GM12878 (cell line): ENCODE measurements around the gene CNN2. TPM values are rescaled to one million over a fixed set of nuclear protein-coding genes. Genes with fewer than 3 reads are reported as not detected.

Experiments used
- ATAC-seq: fragments of 200-7000 bp; cut with Tn5 transposase; 3 replicates; pipeline ENCODE4 v1.9.1; 2020; ENCODE audit warnings: mild to moderate bottlenecking, moderate library complexity
- BruUV-seq: library from RNA; stranded (reverse); fragments of 400-500 nt; replicated peaks from 2 replicates; lab custom pipeline; 2021; lab: Mats Ljungman, UMichigan
- CTCF ChIA-PET: fragments of 300-600 bp; sonication (Branson Sonifier 250); formaldehyde crosslinking; extraction: SDS; loops from one replicate; lab custom pipeline; 2021; ENCODE audit warnings: inconsistent platforms; lab: Yijun Ruan, JAX
- POLR2A ChIA-PET: fragments of 350-600 bp; formaldehyde crosslinking; extraction: SDS; loops from one replicate; lab custom pipeline; 2021; ENCODE audit warnings: inconsistent platforms; lab: Charles Lee
- RAD21 ChIA-PET: fragments of 300-600 bp; sonication (Branson Sonifier 250); formaldehyde crosslinking; loops from one replicate; lab custom pipeline; 2023; ENCODE audit warnings: antibody characterized with exemption; ENCODE audit not compliant: unreplicated experiment; lab: Charles Lee
- SMC1A ChIA-PET: fragments of 300-600 bp; sonication (Branson Sonifier 250); formaldehyde crosslinking; loops from one replicate; lab custom pipeline; 2023; ENCODE audit not compliant: unreplicated experiment, uncharacterized antibody; lab: Charles Lee
- DNase-seq: peaks from one replicate; pipeline ENCODE4 v3.0.0-alpha.2; 2011; ENCODE audit warnings: low read depth, low spot score
- FAIRE-seq: peaks from 3 replicates; lab custom pipeline; 2011; peaks lifted over from hg19 to GRCh38; lab: Jason Lieb, UNC
- H2AFZ ChIP-seq: 2 replicates; pipeline ENCODE4 v1.6.0; 2011; ENCODE audit warnings: low read depth, low read length, control low read depth; ENCODE audit not compliant: control insufficient read depth
- H3K27ac ChIP-seq: 2 replicates; pipeline ENCODE4 v1.5.1; 2011; ENCODE audit warnings: control low read depth; ENCODE audit not compliant: control insufficient read depth, insufficient read depth
- H3K27me3 ChIP-seq, 2 experiments: replicated peaks in 1 of 2; 2 replicates each; pipeline versions ENCODE4 v1.6.0 to v1.6.1; 2011; ENCODE audit warnings: low read length in 1 of 2; ENCODE audit not compliant: control insufficient read depth in 2 of 2, insufficient read depth in 2 of 2
- H3K36me3 ChIP-seq, 2 experiments: 2 replicates each; pipeline ENCODE4 v1.5.1; 2011; ENCODE audit warnings: low read length in 1 of 2; ENCODE audit not compliant: control insufficient read depth in 2 of 2, insufficient read depth in 2 of 2
- H3K4me1 ChIP-seq: 2 replicates; pipeline ENCODE4 v1.6.1; 2011; ENCODE audit warnings: mild to moderate bottlenecking, low read length, moderate library complexity, mixed read lengths; ENCODE audit not compliant: control insufficient read depth, insufficient read depth
- H3K4me2 ChIP-seq: 2 replicates; pipeline ENCODE4 v1.6.0; 2011; ENCODE audit warnings: control low read depth; ENCODE audit not compliant: control insufficient read depth, insufficient read depth
- H3K4me3 ChIP-seq: fragments of 200-600 bp; sonication (generic); 2 replicates; pipeline ENCODE4 v1.5.1; 2016
- H3K79me2 ChIP-seq: 2 replicates; pipeline ENCODE4 v1.6.0; 2011; ENCODE audit warnings: low read length; ENCODE audit not compliant: control insufficient read depth, insufficient read depth
- H3K9ac ChIP-seq: 2 replicates; pipeline ENCODE4 v1.8.0; 2011; ENCODE audit warnings: low read length, control low read depth, mixed read lengths; ENCODE audit not compliant: control insufficient read depth, insufficient read depth
- H3K9me3 ChIP-seq: replicated peaks from 3 replicates; pipeline ENCODE4 v1.5.1; 2011; ENCODE audit warnings: mild to moderate bottlenecking, low read length; ENCODE audit not compliant: control insufficient read depth, insufficient read depth
- H4K20me1 ChIP-seq: 2 replicates; pipeline ENCODE4 v1.6.0; 2011; ENCODE audit not compliant: control insufficient read depth, insufficient read depth
- ETV6 ChIP-seq, 2 experiments: fragments of 450-650 bp in 1 of 2; IDR thresholded peaks in 1 of 2; conservative IDR thresholded peaks in 1 of 2; 2 replicates each; pipeline ENCODE4 v1.6.1; 2014; ENCODE audit warnings: antibody characterized with exemption in 1 of 2, borderline replicate concordance in 1 of 2, low read depth in 1 of 2, mild to moderate bottlenecking in 1 of 2, moderate library complexity in 1 of 2
- NFYB ChIP-seq: IDR thresholded peaks from 2 replicates; pipeline ENCODE4 v1.6.1; 2011; ENCODE audit warnings: low read depth, mild to moderate bottlenecking, low read length, improper control_type of control experiment, moderate library complexity; ENCODE audit not compliant: insufficient read depth
- YBX1 ChIP-seq: fragments of 450-650 bp; IDR thresholded peaks from 2 replicates; pipeline ENCODE4 v1.6.1; 2016; ENCODE audit warnings: antibody characterized with exemption
- ZNF274 ChIP-seq: IDR thresholded peaks from one replicate; pipeline ENCODE4 v1.8.0; 2011; ENCODE audit not compliant: insufficient read length, insufficient read depth
- WGBS: methylation state at CpG from one replicate; pipeline ENCODE4 v1.1.6; 2016; ENCODE audit warnings: low lambda C conversion rate; ENCODE audit not compliant: insufficient replicate concordance, insufficient coverage; ENCODE audit errors: missing lambda C conversion rate; 5-methylcytosine and 5-hydroxymethylcytosine counted together
- in situ Hi-C: fragments of 300-500 bp; cut with MboI; formaldehyde crosslinking; loops from 9 replicates; pipeline ENCODE4 v1.14.3; 2018; ENCODE audit warnings: mixed read lengths
- intact Hi-C: fragments of 100-400 bp; cut with micrococcal nuclease; formaldehyde crosslinking; loops from one replicate; pipeline ENCODE4 v1.14.2; 2022; ENCODE audit not compliant: unreplicated experiment
- polyA plus RNA-seq, 11 experiments: library from polyadenylated mRNA; depleted of rRNA in 4 of 11; unstranded in 6 of 11; stranded (reverse) in 5 of 11; fragments of >200 nt; fragmentation: Nextera tagmentation in 4 of 11; fragmentation: Illumina TruSeq in 1 of 11; extraction: Ambion mirVana in 4 of 11; extraction: Trizol in 1 of 11; gene quantifications; 1 replicate in 1 of 11; 2 replicates in 10 of 11; pipeline versions ENCODE4 v1.2.1 to v1.2.3, GENCODE V29; 2011 to 2016; ENCODE audit warnings: inconsistent platforms in 2 of 11, missing spikeins in 2 of 11, low read depth in 1 of 11
- total RNA-seq, 4 experiments: library from RNA; depleted of rRNA in 3 of 4; stranded (reverse); fragments of >200 nt in 3 of 4; fragmentation: Illumina TruSeq in 1 of 4; extraction: Trizol in 1 of 4; gene quantifications; 2 replicates each; pipeline versions ENCODE4 v1.2.1 to v1.2.3, GENCODE V29; 2013 to 2021
- TF ChIP-seq, protein P1 (sequence below): fragments of 450-650 bp; IDR thresholded peaks from 2 replicates; pipeline ENCODE4 v1.6.1; 2018; ENCODE audit warnings: mild to moderate bottlenecking, low read depth, moderate library complexity; ENCODE audit not compliant: partially characterized antibody

The CNN2 gene
- total and polyA plus RNA-seq, 10 of the 15 experiments (the other 5 are each of a cell fraction or from before 2014, with no cell fraction given) = 34.7 to 311 (median 172) TPM

DNA sequence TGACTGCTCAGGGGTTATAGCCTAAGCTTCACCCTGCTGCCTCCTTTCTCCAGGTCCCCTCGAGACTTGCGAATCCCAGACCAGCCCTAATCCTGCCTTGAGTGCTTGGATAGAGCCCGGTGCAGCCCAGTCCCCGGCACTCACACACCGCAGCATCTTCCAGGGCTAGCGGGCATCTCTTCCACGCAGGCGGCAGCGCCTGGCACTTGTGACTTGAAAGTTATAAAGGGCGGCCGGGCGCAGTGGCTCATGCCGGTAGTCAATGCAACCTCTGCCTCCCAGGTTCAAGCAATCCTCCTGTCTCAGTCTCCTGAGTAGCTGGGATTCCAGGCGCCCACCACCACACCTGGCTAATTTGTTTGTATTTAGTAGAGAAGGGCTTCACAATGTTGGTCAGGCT, 40.3 kb upstream of the CNN2 start:
- BruUV-seq = no TSS peak
- ATAC-seq = no peak
- CTCF ChIA-PET = interaction anchor here (2.8 kb wide), 1 partner anchor 123 kb away, joined by 30 read pairs; no protein-coding TSS in a partner anchor
- H3K27me3 ChIP-seq = no peaks in the 10 kb centered on the region
- H3K79me2 ChIP-seq = peaks cover 11% of the 10 kb centered on the region
- no peak overlapping the region for H3K4me2 ChIP-seq
- H3K4me3 ChIP-seq = no peak overlapping the region
- H2AFZ ChIP-seq = no peak overlapping the region
- intact Hi-C loops = no loop called here
- H4K20me1 ChIP-seq = no peaks in the 10 kb centered on the region
- peaks cover 4 to 15% of the 10 kb centered on the region in 2 experiments; a peak in 3 of 4 replicates for H3K36me3 ChIP-seq
- WGBS = 88% methylated on average over 14 of the region's 14 CpGs
- FAIRE-seq = no peak
- H3K9ac ChIP-seq = no peak overlapping the region
- H3K4me1 ChIP-seq = peaks cover 11% of the 10 kb centered on the region
- TF ChIP-seq YBX1 (no peak), NFYB (no peak), ZNF274 (no peak), ETV6 (conservative IDR thresholded peaks at IDR 0.05 in 1 of 2, IDR thresholded peaks at IDR 0.05 in 1 of 2; ENCODE audit: borderline replicate concordance in 1 of 2, low read depth in 1 of 2) (no peak)
- TF ChIP-seq, protein P1, sequence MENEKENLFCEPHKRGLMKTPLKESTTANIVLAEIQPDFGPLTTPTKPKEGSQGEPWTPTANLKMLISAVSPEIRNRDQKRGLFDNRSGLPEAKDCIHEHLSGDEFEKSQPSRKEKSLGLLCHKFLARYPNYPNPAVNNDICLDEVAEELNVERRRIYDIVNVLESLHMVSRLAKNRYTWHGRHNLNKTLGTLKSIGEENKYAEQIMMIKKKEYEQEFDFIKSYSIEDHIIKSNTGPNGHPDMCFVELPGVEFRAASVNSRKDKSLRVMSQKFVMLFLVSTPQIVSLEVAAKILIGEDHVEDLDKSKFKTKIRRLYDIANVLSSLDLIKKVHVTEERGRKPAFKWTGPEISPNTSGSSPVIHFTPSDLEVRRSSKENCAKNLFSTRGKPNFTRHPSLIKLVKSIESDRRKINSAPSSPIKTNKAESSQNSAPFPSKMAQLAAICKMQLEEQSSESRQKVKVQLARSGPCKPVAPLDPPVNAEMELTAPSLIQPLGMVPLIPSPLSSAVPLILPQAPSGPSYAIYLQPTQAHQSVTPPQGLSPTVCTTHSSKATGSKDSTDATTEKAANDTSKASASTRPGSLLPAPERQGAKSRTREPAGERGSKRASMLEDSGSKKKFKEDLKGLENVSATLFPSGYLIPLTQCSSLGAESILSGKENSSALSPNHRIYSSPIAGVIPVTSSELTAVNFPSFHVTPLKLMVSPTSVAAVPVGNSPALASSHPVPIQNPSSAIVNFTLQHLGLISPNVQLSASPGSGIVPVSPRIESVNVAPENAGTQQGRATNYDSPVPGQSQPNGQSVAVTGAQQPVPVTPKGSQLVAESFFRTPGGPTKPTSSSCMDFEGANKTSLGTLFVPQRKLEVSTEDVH = no peak
- TF ChIP-seq, all 136 proteins: peak for 0
- H3K27ac ChIP-seq = no peak overlapping the region
- no peaks in the 10 kb centered on the region for H3K9me3 ChIP-seq
- POLR2A ChIA-PET = no interaction called here
- in situ Hi-C loops = loop anchor here (5.0 kb wide), 2 partner anchors 129 to 214 kb away; partner anchors contain the start of gene CFD
- no peak for DNase-seq
- RAD21 ChIA-PET = no interaction called here
- SMC1A ChIA-PET = no interaction called here
